H9 (cell line): ENCODE results near the gene CCNI2. TPM values are rescaled to one million over a fixed set of nuclear protein-coding genes. Genes with fewer than 3 reads are reported as not detected.

ENCODE experiments used
- DNase-seq: peaks from one replicate; pipeline ENCODE4 v3.0.0-alpha.2; 2017
- H2AFZ ChIP-seq: one replicate; pipeline ENCODE4 v1.6.1; 2013; ENCODE audit warnings: mild to moderate bottlenecking, low read length, control low read depth, moderate library complexity
- H2AK5ac ChIP-seq: 2 replicates; pipeline ENCODE4 v1.6.1; 2013; ENCODE audit warnings: low read length, control low read depth, mixed read lengths; ENCODE audit not compliant: insufficient read length
- H2BK120ac ChIP-seq: one replicate; pipeline ENCODE4 v1.6.1; 2013; ENCODE audit warnings: low read depth, mild to moderate bottlenecking, low read length, control low read depth, inconsistent platforms; ENCODE audit not compliant: poor library complexity, severe bottlenecking
- H2BK12ac ChIP-seq: 2 replicates; pipeline ENCODE4 v1.6.1; 2013; ENCODE audit warnings: low read length, control low read depth, mixed read lengths, low read depth; ENCODE audit not compliant: insufficient read length
- H2BK15ac ChIP-seq: 2 replicates; pipeline ENCODE4 v1.6.1; 2013; ENCODE audit warnings: low read depth, low read length, control low read depth
- H2BK20ac ChIP-seq: one replicate; pipeline ENCODE4 v1.6.1; 2013; ENCODE audit warnings: low read depth, mild to moderate bottlenecking, low read length, control low read depth, inconsistent platforms; ENCODE audit not compliant: poor library complexity, severe bottlenecking
- H2BK5ac ChIP-seq: 2 replicates; pipeline ENCODE4 v1.6.1; 2013; ENCODE audit warnings: low read length, control low read depth, mixed read lengths; ENCODE audit not compliant: insufficient read length
- H3K14ac ChIP-seq: 2 replicates; pipeline ENCODE4 v1.6.1; 2013; ENCODE audit warnings: low read length, control low read depth; ENCODE audit not compliant: insufficient read depth
- H3K18ac ChIP-seq: 2 replicates; pipeline ENCODE4 v1.6.1; 2013; ENCODE audit warnings: low read depth, mild to moderate bottlenecking, mixed read lengths, low read length, control low read depth; ENCODE audit not compliant: insufficient read length
- H3K23ac ChIP-seq: 2 replicates; pipeline ENCODE4 v1.6.1; 2013; ENCODE audit warnings: low read length, control low read depth, mixed read lengths, low read depth; ENCODE audit not compliant: insufficient read length
- H3K23me2 ChIP-seq: 2 replicates; pipeline ENCODE4 v1.6.1; 2013; ENCODE audit warnings: low read depth, mild to moderate bottlenecking, mixed read lengths, low read length, control low read depth; ENCODE audit not compliant: insufficient read length, poor library complexity, severe bottlenecking
- H3K27ac ChIP-seq: 2 replicates; pipeline ENCODE4 v1.5.1; 2013; ENCODE audit warnings: low read length, control low read depth, mixed read lengths, low read depth; ENCODE audit not compliant: insufficient read length
- H3K27me3 ChIP-seq: 2 replicates; pipeline ENCODE4 v1.6.1; 2013; ENCODE audit warnings: low read length, control low read depth, inconsistent platforms; ENCODE audit not compliant: insufficient read depth
- H3K4ac ChIP-seq: 2 replicates; pipeline ENCODE4 v1.6.1; 2013; ENCODE audit warnings: low read depth, mild to moderate bottlenecking, control low read depth, inconsistent platforms, low read length, moderate library complexity
- H3K4me1 ChIP-seq: 2 replicates; pipeline ENCODE4 v1.6.1; 2013; ENCODE audit warnings: low read length, control low read depth, inconsistent platforms; ENCODE audit not compliant: insufficient read depth
- H3K4me2 ChIP-seq: 2 replicates; pipeline ENCODE4 v1.6.1; 2013; ENCODE audit warnings: low read length, control low read depth, mixed read lengths; ENCODE audit not compliant: insufficient read length, insufficient read depth
- H3K56ac ChIP-seq: 2 replicates; pipeline ENCODE4 v1.6.1; 2013; ENCODE audit warnings: low read depth, mild to moderate bottlenecking, mixed read lengths, low read length, control low read depth; ENCODE audit not compliant: insufficient read length
- H3K79me1 ChIP-seq: 2 replicates; pipeline ENCODE4 v1.6.1; 2013; ENCODE audit warnings: low read depth, mild to moderate bottlenecking, moderate library complexity, low read length, control low read depth, inconsistent platforms; ENCODE audit not compliant: insufficient read depth, poor library complexity, severe bottlenecking
- H3K79me2 ChIP-seq: 2 replicates; pipeline ENCODE4 v1.6.1; 2013; ENCODE audit warnings: low read length, control low read depth, inconsistent platforms; ENCODE audit not compliant: insufficient read depth
- H3K9ac ChIP-seq: 2 replicates; pipeline ENCODE4 v1.6.1; 2013; ENCODE audit warnings: low read length, control low read depth, mixed read lengths; ENCODE audit not compliant: insufficient read length; ENCODE audit errors: extremely low read depth
- H3K9me3 ChIP-seq: one replicate; pipeline ENCODE4 v1.6.1; 2013; ENCODE audit warnings: low read depth, low read length, inconsistent platforms; ENCODE audit not compliant: control insufficient read depth
- H3T11ph ChIP-seq: one replicate; pipeline ENCODE4 v1.6.1; 2013; ENCODE audit warnings: mild to moderate bottlenecking, low read length, control low read depth, inconsistent platforms
- H4K20me1 ChIP-seq: one replicate; pipeline ENCODE4 v1.6.1; 2013; ENCODE audit not compliant: control insufficient read depth, insufficient read length, insufficient read depth
- H4K5ac ChIP-seq: 2 replicates; pipeline ENCODE4 v1.6.1; 2013; ENCODE audit warnings: low read depth, mild to moderate bottlenecking, mixed read lengths, low read length, control low read depth; ENCODE audit not compliant: insufficient read length
- H4K8ac ChIP-seq: replicated peaks from 2 replicates; pipeline ENCODE4 v1.6.1; 2013; ENCODE audit warnings: low read length, control low read depth, mixed read lengths, low read depth; ENCODE audit not compliant: insufficient read length
- H4K91ac ChIP-seq: 2 replicates; pipeline ENCODE4 v1.6.1; 2013; ENCODE audit warnings: low read depth, mild to moderate bottlenecking, moderate library complexity, mixed read lengths, low read length, control low read depth; ENCODE audit not compliant: insufficient read length
- H3K27ac Mint-ChIP-seq, 3 experiments: 2 replicates in 2 of 3; 3 replicates in 1 of 3; pipeline ENCODE4 v1.8.0; 2020 to 2021; ENCODE audit warnings: mixed read lengths in 3 of 3, mild to moderate bottlenecking in 1 of 3, moderate library complexity in 1 of 3
- H3K27me3 Mint-ChIP-seq: 2 replicates; pipeline ENCODE4 v1.8.0; 2021; ENCODE audit warnings: low read depth, mild to moderate bottlenecking, moderate library complexity, mixed read lengths
- H3K36me3 Mint-ChIP-seq, 3 experiments: 2 replicates in 2 of 3; 3 replicates in 1 of 3; pipeline ENCODE4 v1.8.0; 2020 to 2021; ENCODE audit warnings: low read depth in 3 of 3, mixed read lengths in 3 of 3; ENCODE audit not compliant: insufficient read depth in 1 of 3
- H3K4me1 Mint-ChIP-seq, 2 experiments: 2 replicates each; pipeline ENCODE4 v1.8.0; 2020; ENCODE audit warnings: mixed read lengths in 2 of 2
- H3K4me3 Mint-ChIP-seq, 2 experiments: 2 replicates in 1 of 2; 3 replicates in 1 of 2; pipeline ENCODE4 v1.8.0; 2020 to 2021; ENCODE audit warnings: mild to moderate bottlenecking in 2 of 2, mixed read lengths in 2 of 2, moderate library complexity in 1 of 2
- H3K9me3 Mint-ChIP-seq, 2 experiments: 2 replicates in 1 of 2; 3 replicates in 1 of 2; pipeline ENCODE4 v1.8.0; 2020; ENCODE audit warnings: mild to moderate bottlenecking in 2 of 2, mixed read lengths in 2 of 2, moderate library complexity in 1 of 2
- WGBS: extraction: QIAGEN DNeasy Blood & Tissue Kit; methylation state at CpG from one replicate; pipeline ENCODE4 v1.1.7; 2013; ENCODE audit warnings: missing lambda C conversion rate, low lambda C conversion rate, mixed read lengths; ENCODE audit not compliant: insufficient read length; ENCODE audit errors: extremely low coverage; 5-methylcytosine and 5-hydroxymethylcytosine counted together
- total RNA-seq: library from RNA; stranded (reverse); gene quantifications from 2 replicates; pipeline ENCODE4 v1.2.1, GENCODE V29; 2021
- TF ChIP-seq, protein P1 (sequence below): fragments of 200-600 bp; sonication (generic); conservative IDR thresholded peaks from 3 replicates; pipeline ENCODE4 v1.8.0; 2021; ENCODE audit warnings: antibody characterized with exemption, mild to moderate bottlenecking

Gene CCNI2
- total RNA-seq, 1 experiment from 2014 or later, result 0.57 TPM

DNA sequence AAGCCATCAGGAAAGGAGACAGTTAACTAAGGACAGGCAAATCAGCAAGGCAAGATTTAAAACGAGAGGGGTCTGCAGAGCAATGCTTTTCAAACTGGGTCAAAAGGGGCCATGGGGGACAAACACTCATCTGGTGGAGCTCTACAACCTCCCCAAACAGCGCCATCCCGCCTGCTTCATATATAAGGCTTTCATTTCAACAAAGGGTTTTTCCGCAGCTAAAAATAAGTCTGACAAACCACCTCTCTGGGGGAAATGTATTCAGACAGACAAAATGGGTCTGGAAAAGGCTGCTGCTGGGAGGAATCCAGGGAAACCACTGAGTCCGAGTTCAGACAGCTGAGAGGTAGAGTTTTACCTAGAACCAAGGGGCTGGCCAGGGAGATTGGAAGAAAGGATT is 38.1 kb downstream of the CCNI2 start:
- Histone ChIP-seq H3K27ac (no peak overlapping the region), H4K5ac (no peak overlapping the region), H2BK5ac (no peak overlapping the region), H2BK12ac (no peak overlapping the region), H2AK5ac (no peak overlapping the region), H4K91ac (no peak overlapping the region), H3K79me1 (no peaks in the 10 kb centered on the region), H3K4me1 (no peaks in the 10 kb centered on the region), H2BK15ac (no peak overlapping the region), H2BK120ac (no peak overlapping the region), H3K9me3 (no peaks in the 10 kb centered on the region), H4K20me1 (no peaks in the 10 kb centered on the region), H3K23ac (no peak overlapping the region), H2AFZ (no peak overlapping the region), H3K4me2 (no peak overlapping the region), H3K14ac (no peak overlapping the region), H3K9ac (no peak overlapping the region), H3K27me3 (no peaks in the 10 kb centered on the region), H3K79me2 (no peaks in the 10 kb centered on the region), H4K8ac (no peak overlapping the region), H3K56ac (no peak overlapping the region), H2BK20ac (no peak overlapping the region), H3K18ac (no peak overlapping the region), H3K4ac (no peak overlapping the region), H3K23me2 (no peaks in the 10 kb centered on the region), H3T11ph (no peak overlapping the region)
- Mint-ChIP-seq H3K36me3 (no peaks in the 10 kb centered on the region), H3K27ac (no peak overlapping the region; a peak in 1 of 7 replicates), H3K4me3 (no peak overlapping the region), H3K27me3 (peaks cover 26% of the 10 kb centered on the region), H3K4me1 (peaks cover 11 to 15% of the 10 kb centered on the region in 2 experiments), H3K9me3 (no peaks in the 10 kb centered on the region)
- TF ChIP-seq, protein P1, sequence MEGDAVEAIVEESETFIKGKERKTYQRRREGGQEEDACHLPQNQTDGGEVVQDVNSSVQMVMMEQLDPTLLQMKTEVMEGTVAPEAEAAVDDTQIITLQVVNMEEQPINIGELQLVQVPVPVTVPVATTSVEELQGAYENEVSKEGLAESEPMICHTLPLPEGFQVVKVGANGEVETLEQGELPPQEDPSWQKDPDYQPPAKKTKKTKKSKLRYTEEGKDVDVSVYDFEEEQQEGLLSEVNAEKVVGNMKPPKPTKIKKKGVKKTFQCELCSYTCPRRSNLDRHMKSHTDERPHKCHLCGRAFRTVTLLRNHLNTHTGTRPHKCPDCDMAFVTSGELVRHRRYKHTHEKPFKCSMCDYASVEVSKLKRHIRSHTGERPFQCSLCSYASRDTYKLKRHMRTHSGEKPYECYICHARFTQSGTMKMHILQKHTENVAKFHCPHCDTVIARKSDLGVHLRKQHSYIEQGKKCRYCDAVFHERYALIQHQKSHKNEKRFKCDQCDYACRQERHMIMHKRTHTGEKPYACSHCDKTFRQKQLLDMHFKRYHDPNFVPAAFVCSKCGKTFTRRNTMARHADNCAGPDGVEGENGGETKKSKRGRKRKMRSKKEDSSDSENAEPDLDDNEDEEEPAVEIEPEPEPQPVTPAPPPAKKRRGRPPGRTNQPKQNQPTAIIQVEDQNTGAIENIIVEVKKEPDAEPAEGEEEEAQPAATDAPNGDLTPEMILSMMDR, result no peak
- no CpG with 5 or more reads among the region's 5 CpGs for WGBS
- DNase-seq, result no peak
